Measurements from ENCODE around the gene SPHKAP.
"Not testable (repeated sequence)": the region's sequence is repeated elsewhere in the genome, so short reads cannot be mapped to it uniquely, and the experiment has no call there.

Gene SPHKAP, protein sequence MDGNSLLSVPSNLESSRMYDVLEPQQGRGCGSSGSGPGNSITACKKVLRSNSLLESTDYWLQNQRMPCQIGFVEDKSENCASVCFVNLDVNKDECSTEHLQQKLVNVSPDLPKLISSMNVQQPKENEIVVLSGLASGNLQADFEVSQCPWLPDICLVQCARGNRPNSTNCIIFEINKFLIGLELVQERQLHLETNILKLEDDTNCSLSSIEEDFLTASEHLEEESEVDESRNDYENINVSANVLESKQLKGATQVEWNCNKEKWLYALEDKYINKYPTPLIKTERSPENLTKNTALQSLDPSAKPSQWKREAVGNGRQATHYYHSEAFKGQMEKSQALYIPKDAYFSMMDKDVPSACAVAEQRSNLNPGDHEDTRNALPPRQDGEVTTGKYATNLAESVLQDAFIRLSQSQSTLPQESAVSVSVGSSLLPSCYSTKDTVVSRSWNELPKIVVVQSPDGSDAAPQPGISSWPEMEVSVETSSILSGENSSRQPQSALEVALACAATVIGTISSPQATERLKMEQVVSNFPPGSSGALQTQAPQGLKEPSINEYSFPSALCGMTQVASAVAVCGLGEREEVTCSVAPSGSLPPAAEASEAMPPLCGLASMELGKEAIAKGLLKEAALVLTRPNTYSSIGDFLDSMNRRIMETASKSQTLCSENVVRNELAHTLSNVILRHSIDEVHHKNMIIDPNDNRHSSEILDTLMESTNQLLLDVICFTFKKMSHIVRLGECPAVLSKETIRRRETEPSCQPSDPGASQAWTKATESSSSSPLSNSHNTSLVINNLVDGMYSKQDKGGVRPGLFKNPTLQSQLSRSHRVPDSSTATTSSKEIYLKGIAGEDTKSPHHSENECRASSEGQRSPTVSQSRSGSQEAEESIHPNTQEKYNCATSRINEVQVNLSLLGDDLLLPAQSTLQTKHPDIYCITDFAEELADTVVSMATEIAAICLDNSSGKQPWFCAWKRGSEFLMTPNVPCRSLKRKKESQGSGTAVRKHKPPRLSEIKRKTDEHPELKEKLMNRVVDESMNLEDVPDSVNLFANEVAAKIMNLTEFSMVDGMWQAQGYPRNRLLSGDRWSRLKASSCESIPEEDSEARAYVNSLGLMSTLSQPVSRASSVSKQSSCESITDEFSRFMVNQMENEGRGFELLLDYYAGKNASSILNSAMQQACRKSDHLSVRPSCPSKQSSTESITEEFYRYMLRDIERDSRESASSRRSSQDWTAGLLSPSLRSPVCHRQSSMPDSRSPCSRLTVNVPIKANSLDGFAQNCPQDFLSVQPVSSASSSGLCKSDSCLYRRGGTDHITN (N-terminal part only)

DNA sequence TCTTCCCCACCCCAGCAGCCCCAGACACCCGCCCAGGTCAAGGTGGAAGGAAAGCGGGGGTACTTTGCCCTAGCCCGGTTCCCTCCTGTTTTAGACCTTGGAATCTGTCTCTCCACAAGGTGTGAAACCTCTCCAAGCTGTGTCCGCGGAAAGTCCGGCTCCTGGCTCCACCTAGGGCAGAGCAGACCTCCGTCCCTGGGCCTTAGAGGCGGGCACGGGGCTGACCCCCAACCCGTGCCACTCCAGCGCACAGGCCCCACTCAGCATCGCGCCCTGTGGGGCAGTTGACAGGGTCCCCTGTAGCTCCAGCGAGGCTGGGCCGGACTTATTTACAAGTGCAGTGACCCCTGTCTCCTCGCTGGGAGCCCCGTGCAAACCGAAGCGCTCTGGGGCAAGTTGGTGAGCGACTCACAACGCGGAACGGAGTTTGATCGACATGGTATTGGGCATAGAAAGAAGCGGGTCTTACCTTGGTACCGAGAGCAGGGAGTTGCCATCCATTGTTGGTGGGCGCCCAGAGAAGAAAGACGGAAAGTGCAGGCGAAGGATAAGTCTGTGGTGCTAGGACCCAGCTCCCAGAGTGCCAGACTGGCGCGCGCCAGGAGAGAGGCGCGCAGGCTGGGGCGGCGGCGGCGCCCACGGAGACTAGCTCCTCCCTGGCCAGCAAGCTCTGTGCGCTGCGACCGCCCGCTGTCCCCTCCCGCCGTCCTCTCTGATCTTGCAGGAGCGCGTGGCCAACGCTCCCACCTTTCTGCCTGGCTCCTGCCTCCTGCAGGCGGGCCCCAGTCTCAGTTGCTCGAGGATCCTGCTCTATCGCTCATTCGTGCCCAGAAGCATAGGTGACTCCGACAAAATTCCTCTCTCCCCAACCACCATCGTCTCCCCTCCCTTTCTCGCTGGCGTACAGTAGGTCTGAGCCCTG lies at the start of gene SPHKAP:
Gene SPHKAP (minus strand): TSS at position 590 of the 922 bp plus-strand sequence. CDS start 89 bp downstream, at position 501.
- Histone ChIP-seq H3K9me3 (ENCODE audit: control insufficient read depth in 2 of 2, low read length in 2 of 2) (no peaks in the 10 kb centered on the region), H3K27me3 (ENCODE audit: control insufficient read depth in 2 of 2, insufficient read depth in 2 of 2, low read length in 2 of 2) (no peaks in the 10 kb centered on the region), H3K9ac (ENCODE audit: low read depth in 1 of 2, low read length in 2 of 2) (no peak within 1 kb of the TSS), H3K4me1 (ENCODE audit: control insufficient read depth in 2 of 2, insufficient read depth in 2 of 2, low read length in 2 of 2) (no peaks in the 10 kb centered on the region), H3K27ac (ENCODE audit: low read depth in 2 of 2, low read length in 2 of 2) (no peak within 1 kb of the TSS), H3K4me3 (ENCODE audit: low read length in 2 of 2) (no peak within 1 kb of the TSS), H3K36me3 (ENCODE audit: control insufficient read depth in 2 of 2, insufficient read depth in 2 of 2, low read length in 2 of 2) (no peaks in the 10 kb centered on the region)

DNA sequence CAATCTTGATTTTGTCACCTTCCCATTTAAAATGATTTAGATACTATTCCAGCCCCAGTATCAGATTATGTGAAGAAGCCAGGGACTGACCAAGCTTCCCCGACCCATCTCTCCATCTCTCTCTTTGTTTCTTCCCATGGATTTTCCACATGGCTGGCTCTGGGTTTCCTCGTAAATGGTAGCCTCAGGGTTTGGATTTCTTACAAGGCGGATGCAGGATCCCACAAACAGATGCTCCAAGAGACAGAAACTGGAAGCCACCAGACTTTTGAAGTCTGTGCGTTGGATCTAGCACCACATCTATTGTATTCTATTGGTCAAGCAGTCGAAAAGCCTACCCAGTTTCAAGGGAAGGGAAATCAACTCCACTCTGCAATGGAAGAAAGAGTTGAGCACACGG lies 46.0 kb upstream of the SPHKAP start:
- H3K4me1 ChIP-seq (ENCODE audit: control insufficient read depth in 2 of 2, insufficient read depth in 2 of 2, low read length in 2 of 2): no peaks in the 10 kb centered on the region
- H3K9ac ChIP-seq (ENCODE audit: low read depth in 1 of 2, low read length in 2 of 2): no peak overlapping the region
- H3K36me3 ChIP-seq (ENCODE audit: control insufficient read depth in 2 of 2, insufficient read depth in 2 of 2, low read length in 2 of 2): no peaks in the 10 kb centered on the region
- no peak overlapping the region for H3K4me3 ChIP-seq (ENCODE audit: low read length in 2 of 2)
- no peaks in the 10 kb centered on the region for H3K27me3 ChIP-seq (ENCODE audit: control insufficient read depth in 2 of 2, insufficient read depth in 2 of 2, low read length in 2 of 2)
- H3K9me3 ChIP-seq (ENCODE audit: control insufficient read depth in 2 of 2, low read length in 2 of 2): no peaks in the 10 kb centered on the region
- H3K27ac ChIP-seq (ENCODE audit: low read depth in 2 of 2, low read length in 2 of 2): no peak overlapping the region

DNA sequence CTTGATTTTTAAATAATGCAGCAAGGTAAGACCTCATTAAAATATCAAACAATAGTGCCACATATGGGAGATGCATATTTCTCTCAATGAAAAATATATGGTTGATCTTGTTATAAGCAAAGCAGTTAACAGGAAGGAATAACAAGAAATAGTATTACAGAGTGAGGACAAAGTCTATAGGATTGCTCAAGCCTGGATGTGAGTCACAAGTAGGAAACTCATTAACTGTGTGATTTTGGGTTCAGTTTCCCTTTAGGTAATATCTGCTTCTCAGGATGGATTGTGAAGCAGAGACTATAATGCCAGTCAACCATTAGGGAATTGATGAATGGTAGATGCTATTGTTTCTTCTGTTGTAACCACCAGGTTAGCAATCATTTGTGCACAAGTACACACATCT lies 42.9 kb upstream of the SPHKAP start:
- Histone ChIP-seq H3K4me1 (ENCODE audit: control insufficient read depth in 2 of 2, insufficient read depth in 2 of 2, low read length in 2 of 2) (no peaks in the 10 kb centered on the region), H3K36me3 (ENCODE audit: control insufficient read depth in 2 of 2, insufficient read depth in 2 of 2, low read length in 2 of 2) (no peaks in the 10 kb centered on the region), H3K27ac (ENCODE audit: low read depth in 2 of 2, low read length in 2 of 2) (no peak overlapping the region), H3K4me3 (ENCODE audit: low read length in 2 of 2) (no peak overlapping the region), H3K9ac (ENCODE audit: low read depth in 1 of 2, low read length in 2 of 2) (no peak overlapping the region), H3K9me3 (ENCODE audit: control insufficient read depth in 2 of 2, low read length in 2 of 2) (no peaks in the 10 kb centered on the region), H3K27me3 (ENCODE audit: control insufficient read depth in 2 of 2, insufficient read depth in 2 of 2, low read length in 2 of 2) (no peaks in the 10 kb centered on the region)

DNA sequence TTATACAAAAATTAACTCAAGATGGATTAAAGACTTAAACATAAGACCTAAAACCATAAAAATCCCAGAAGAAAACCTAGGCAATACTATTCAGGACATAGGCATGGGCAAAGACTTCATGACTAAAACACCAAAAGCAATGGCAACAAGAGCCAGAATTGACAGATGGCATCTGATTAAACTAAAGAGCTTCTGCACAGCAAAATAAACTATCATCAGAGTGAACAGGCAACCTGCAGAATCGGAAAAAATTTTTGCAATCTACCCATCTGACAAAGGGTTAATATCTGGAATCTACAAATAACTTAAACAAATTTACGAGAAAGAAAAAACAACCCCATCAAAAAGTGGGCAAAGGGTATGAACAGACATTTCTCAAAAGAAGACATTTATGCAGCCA lies 37.1 kb upstream of the SPHKAP start:
- H3K9me3 ChIP-seq (ENCODE audit: control insufficient read depth in 2 of 2, low read length in 2 of 2); H3K4me3 ChIP-seq (ENCODE audit: low read length in 2 of 2): not testable (repeated sequence)

GRCh38 chr2:228197504-228197903 lies 16.0 kb upstream of the SPHKAP start:
- Histone ChIP-seq H3K4me3 (ENCODE audit: low read length in 2 of 2) (no peak overlapping the region), H3K9ac (ENCODE audit: low read depth in 1 of 2, low read length in 2 of 2) (no peak overlapping the region), H3K9me3 (ENCODE audit: control insufficient read depth in 2 of 2, low read length in 2 of 2) (no peaks in the 10 kb centered on the region), H3K36me3 (ENCODE audit: control insufficient read depth in 2 of 2, insufficient read depth in 2 of 2, low read length in 2 of 2) (no peaks in the 10 kb centered on the region), H3K27ac (ENCODE audit: low read depth in 2 of 2, low read length in 2 of 2) (no peak overlapping the region), H3K4me1 (ENCODE audit: control insufficient read depth in 2 of 2, insufficient read depth in 2 of 2, low read length in 2 of 2) (no peaks in the 10 kb centered on the region), H3K27me3 (ENCODE audit: control insufficient read depth in 2 of 2, insufficient read depth in 2 of 2, low read length in 2 of 2) (no peaks in the 10 kb centered on the region)

More for the DNA sequence above, 37.1 kb upstream of the SPHKAP start:
- not testable (repeated sequence) for H3K4me1 ChIP-seq (ENCODE audit: control insufficient read depth in 2 of 2, insufficient read depth in 2 of 2, low read length in 2 of 2); H3K27me3 ChIP-seq (ENCODE audit: control insufficient read depth in 2 of 2, insufficient read depth in 2 of 2, low read length in 2 of 2); H3K27ac ChIP-seq (ENCODE audit: low read depth in 2 of 2, low read length in 2 of 2); H3K36me3 ChIP-seq (ENCODE audit: control insufficient read depth in 2 of 2, insufficient read depth in 2 of 2, low read length in 2 of 2); H3K9ac ChIP-seq (ENCODE audit: low read depth in 1 of 2, low read length in 2 of 2)

DNA sequence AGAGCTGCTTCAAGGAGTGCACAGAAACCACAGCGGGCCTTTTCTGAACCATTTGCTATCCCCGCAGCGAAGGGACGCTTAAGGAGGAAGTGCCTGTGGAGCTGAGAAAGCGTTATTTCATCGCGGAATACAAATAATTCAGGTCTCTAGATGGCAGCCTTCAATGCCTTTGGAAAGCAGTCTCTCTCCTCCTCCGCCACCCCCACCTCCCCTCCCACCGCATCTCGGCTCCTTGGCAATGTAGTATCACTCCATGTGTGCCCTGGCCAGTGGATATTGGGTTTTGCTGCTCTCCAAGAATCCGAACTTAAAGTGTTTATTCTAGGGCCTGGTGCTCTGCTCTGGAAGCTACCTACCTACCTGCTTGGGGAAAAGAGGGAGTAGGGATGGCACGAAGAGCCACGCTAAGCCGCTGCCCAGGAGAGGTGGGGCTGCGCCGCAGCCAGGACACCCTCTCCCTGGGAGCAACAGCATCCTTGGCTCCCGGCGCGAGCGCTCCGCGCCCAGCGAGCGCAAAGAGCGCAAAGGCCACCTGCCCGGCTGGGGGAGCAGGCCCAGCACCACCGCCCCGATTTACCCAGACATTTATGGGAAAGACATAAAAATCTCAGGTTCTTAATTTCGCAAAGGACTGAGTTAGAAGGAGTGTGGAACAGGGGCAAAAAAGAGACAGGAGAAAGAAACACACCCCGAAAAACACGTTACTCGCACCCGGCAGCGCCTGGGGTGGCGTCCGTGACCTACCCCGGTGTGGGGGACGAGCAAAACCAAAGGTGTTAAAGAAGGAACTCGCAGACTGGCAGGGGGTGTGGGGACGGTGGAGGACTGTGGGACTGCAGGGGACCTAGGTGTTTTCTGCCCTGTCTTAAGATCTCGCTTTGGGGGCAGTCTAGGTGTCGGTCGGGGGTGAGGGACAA lies 1.0 kb downstream of the SPHKAP start:
- no peaks in the 10 kb centered on the region for H3K4me1 ChIP-seq (ENCODE audit: control insufficient read depth in 2 of 2, insufficient read depth in 2 of 2, low read length in 2 of 2)
- H3K27me3 ChIP-seq (ENCODE audit: control insufficient read depth in 2 of 2, insufficient read depth in 2 of 2, low read length in 2 of 2): no peaks in the 10 kb centered on the region
- no peak overlapping the region for H3K27ac ChIP-seq (ENCODE audit: low read depth in 2 of 2, low read length in 2 of 2)
- no peaks in the 10 kb centered on the region for H3K36me3 ChIP-seq (ENCODE audit: control insufficient read depth in 2 of 2, insufficient read depth in 2 of 2, low read length in 2 of 2)
- no peaks in the 10 kb centered on the region for H3K9me3 ChIP-seq (ENCODE audit: control insufficient read depth in 2 of 2, low read length in 2 of 2)
- no peak overlapping the region for H3K9ac ChIP-seq (ENCODE audit: low read depth in 1 of 2, low read length in 2 of 2)
- H3K4me3 ChIP-seq (ENCODE audit: low read length in 2 of 2): no peak overlapping the region

DNA sequence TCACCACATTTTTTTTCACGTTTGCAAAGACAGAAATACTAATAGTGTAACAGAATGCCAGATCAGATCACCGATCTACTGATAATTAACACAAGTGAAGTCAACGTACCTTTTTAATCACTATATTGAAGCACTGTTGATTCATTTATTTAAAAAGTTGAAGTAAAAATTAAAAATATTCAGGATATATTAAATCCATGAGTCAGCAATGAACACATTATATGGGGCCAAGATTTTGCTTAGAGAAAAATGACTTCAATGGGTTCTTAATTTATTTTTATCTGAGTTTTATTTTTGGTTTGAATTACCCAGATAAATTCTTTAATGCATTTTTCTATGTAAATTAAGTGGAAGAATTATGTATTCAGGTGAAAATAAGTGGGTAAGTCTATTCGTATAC lies 14.2 kb downstream of the SPHKAP start:
- no peaks in the 10 kb centered on the region for H3K36me3 ChIP-seq (ENCODE audit: control insufficient read depth in 2 of 2, insufficient read depth in 2 of 2, low read length in 2 of 2)
- no peak overlapping the region for H3K9ac ChIP-seq (ENCODE audit: low read depth in 1 of 2, low read length in 2 of 2)
- no peaks in the 10 kb centered on the region for H3K4me1 ChIP-seq (ENCODE audit: control insufficient read depth in 2 of 2, insufficient read depth in 2 of 2, low read length in 2 of 2)
- no peak overlapping the region for H3K27ac ChIP-seq (ENCODE audit: low read depth in 2 of 2, low read length in 2 of 2)
- H3K27me3 ChIP-seq (ENCODE audit: control insufficient read depth in 2 of 2, insufficient read depth in 2 of 2, low read length in 2 of 2): no peaks in the 10 kb centered on the region
- no peaks in the 10 kb centered on the region for H3K9me3 ChIP-seq (ENCODE audit: control insufficient read depth in 2 of 2, low read length in 2 of 2)
- no peak overlapping the region for H3K4me3 ChIP-seq (ENCODE audit: low read length in 2 of 2)

GRCh38 chr2:228164718-228165117 lies 16.8 kb downstream of the SPHKAP start:
- Histone ChIP-seq H3K4me1 (ENCODE audit: control insufficient read depth in 2 of 2, insufficient read depth in 2 of 2, low read length in 2 of 2) (no peaks in the 10 kb centered on the region), H3K36me3 (ENCODE audit: control insufficient read depth in 2 of 2, insufficient read depth in 2 of 2, low read length in 2 of 2) (no peaks in the 10 kb centered on the region), H3K27ac (ENCODE audit: low read depth in 2 of 2, low read length in 2 of 2) (no peak overlapping the region), H3K4me3 (ENCODE audit: low read length in 2 of 2) (no peak overlapping the region), H3K9me3 (ENCODE audit: control insufficient read depth in 2 of 2, low read length in 2 of 2) (no peaks in the 10 kb centered on the region), H3K27me3 (ENCODE audit: control insufficient read depth in 2 of 2, insufficient read depth in 2 of 2, low read length in 2 of 2) (no peaks in the 10 kb centered on the region), H3K9ac (ENCODE audit: low read depth in 1 of 2, low read length in 2 of 2) (no peak overlapping the region)
